K562 (cell line): ENCODE results near the gene ITGB6. TPM values are rescaled to one million over a fixed set of nuclear protein-coding genes. Genes with fewer than 3 reads are reported as not detected.

Experiments
- ATAC-seq: fragments of 200-7000 bp; cut with Tn5 transposase; 3 replicates; pipeline ENCODE4 v1.9.1; 2020; ENCODE audit warnings: moderate library complexity
- BruUV-seq: library from RNA; stranded (reverse); fragments of 400-500 nt; replicated peaks from 2 replicates; lab custom pipeline; 2021; lab: Mats Ljungman, UMichigan
- CTCF ChIA-PET: fragments of 300-600 bp; formaldehyde crosslinking; extraction: SDS; loops from one replicate; lab custom pipeline; 2021; ENCODE audit warnings: low intra/inter-chr PET ratio; lab: Yijun Ruan, JAX
- POLR2A ChIA-PET: fragments of 300-600, 350-650 bp; sonication (Branson Sonifier 250); formaldehyde crosslinking; extraction: SDS; loops from one replicate; lab custom pipeline; 2021; ENCODE audit warnings: antibody characterized with exemption, inconsistent platforms; lab: Yijun Ruan, JAX
- DNase-seq, 4 experiments: peaks; one replicate each; pipeline versions ENCODE4 v3.0.0 to v3.0.0-alpha.2; 2011 to 2018; ENCODE audit warnings: low spot score in 3 of 4, mixed read lengths in 3 of 4; ENCODE audit errors: extremely low read depth in 1 of 4
- FAIRE-seq: peaks from 2 replicates; lab custom pipeline; 2011; peaks lifted over from hg19 to GRCh38; lab: Jason Lieb, UNC
- H2AFZ ChIP-seq: 2 replicates; pipeline ENCODE4 v1.6.0; 2011; ENCODE audit warnings: low read depth, low read length, control low read depth, inconsistent platforms
- H3K27ac ChIP-seq: fragments of 200-600 bp; 3 replicates; pipeline ENCODE4 v1.8.0; 2011; ENCODE audit warnings: low read depth, mild to moderate bottlenecking, control low read depth, inconsistent platforms, low read length, moderate library complexity, mixed read lengths; ENCODE audit errors: extremely low read depth
- H3K27me3 ChIP-seq, 2 experiments: fragments of 300-600 bp in 1 of 2; 2 replicates in 1 of 2; 3 replicates in 1 of 2; pipeline versions ENCODE4 v1.6.0 to v1.8.0; 2011; ENCODE audit warnings: inconsistent platforms in 2 of 2, low read length in 2 of 2, mild to moderate bottlenecking in 1 of 2, mixed read lengths in 1 of 2, moderate library complexity in 1 of 2; ENCODE audit not compliant: control insufficient read depth in 2 of 2, insufficient read depth in 2 of 2
- H3K36me3 ChIP-seq: fragments of 300-600 bp; 3 replicates; pipeline ENCODE4 v1.8.0; 2011; ENCODE audit warnings: mild to moderate bottlenecking, low read length, inconsistent platforms; ENCODE audit not compliant: control insufficient read depth, insufficient read depth
- H3K4me1 ChIP-seq, 2 experiments: fragments of 200-600 bp in 1 of 2; replicated peaks in 1 of 2; 2 replicates in 1 of 2; 3 replicates in 1 of 2; pipeline versions ENCODE4 v1.5.1 to v1.8.0; 2011; ENCODE audit warnings: inconsistent platforms in 2 of 2, low read length in 2 of 2, mild to moderate bottlenecking in 1 of 2, mixed read lengths in 1 of 2, moderate library complexity in 1 of 2; ENCODE audit not compliant: control insufficient read depth in 2 of 2, insufficient read depth in 2 of 2
- H3K4me2 ChIP-seq: 2 replicates; pipeline ENCODE4 v1.6.1; 2011; ENCODE audit warnings: low read length, control low read depth, inconsistent platforms, mixed read lengths; ENCODE audit not compliant: insufficient read depth
- H3K4me3 ChIP-seq: fragments of 200-600 bp; sonication (generic), shearing (Covaris generic); 2 replicates; pipeline ENCODE4 v1.5.1; 2016; ENCODE audit warnings: control low read depth, inconsistent platforms
- H3K79me2 ChIP-seq: fragments of 200-600 bp; 3 replicates; pipeline ENCODE4 v1.8.0; 2011; ENCODE audit warnings: low read length, inconsistent platforms; ENCODE audit not compliant: control insufficient read depth, insufficient read depth
- H3K9ac ChIP-seq, 2 experiments: 2 replicates each; pipeline versions ENCODE4 v1.6.0 to v1.6.1; 2011; ENCODE audit warnings: low read depth in 2 of 2, low read length in 2 of 2, control low read depth in 1 of 2, inconsistent platforms in 1 of 2, mild to moderate bottlenecking in 1 of 2, mixed read lengths in 1 of 2; ENCODE audit not compliant: insufficient read depth in 1 of 2
- H3K9me1 ChIP-seq: one replicate; pipeline ENCODE4 v1.6.0; 2011; ENCODE audit warnings: inconsistent platforms, mild to moderate bottlenecking, low read length, moderate library complexity; ENCODE audit not compliant: control insufficient read depth, insufficient read depth
- H3K9me3 ChIP-seq: replicated peaks from 2 replicates; pipeline ENCODE4 v1.5.1; 2011; ENCODE audit warnings: low read depth, low read length, inconsistent platforms; ENCODE audit not compliant: control insufficient read depth, insufficient read depth
- H4K20me1 ChIP-seq: replicated peaks from 2 replicates; pipeline ENCODE4 v1.6.1; 2011; ENCODE audit warnings: low read length, inconsistent platforms, mixed read lengths; ENCODE audit not compliant: control insufficient read depth, insufficient read depth
- ZNF354B ChIP-seq: fragments of 250-450 bp; sonication (Bioruptor Pico); IDR thresholded peaks from 2 replicates; pipeline ENCODE4 v1.4.0; 2020
- WGBS: fragments of 100-300 bp; shearing (Covaris generic); methylation state at CpG from one replicate; pipeline ENCODE4 v1.1.6; 2016; ENCODE audit warnings: low coverage, mixed read lengths; ENCODE audit not compliant: insufficient coverage; ENCODE audit errors: missing lambda C conversion rate; 5-methylcytosine and 5-hydroxymethylcytosine counted together
- in situ Hi-C: fragments of 300-500 bp; cut with MboI; formaldehyde crosslinking; loops from 4 replicates; pipeline ENCODE4 v1.15.0; 2018; ENCODE audit warnings: inconsistent platforms, mixed read lengths
- intact Hi-C: fragments of 100-400 bp; cut with micrococcal nuclease; formaldehyde crosslinking; loops from 2 replicates; pipeline ENCODE4 v1.14.2; 2022
- polyA plus RNA-seq, 8 experiments: library from polyadenylated mRNA; depleted of rRNA in 4 of 8; stranded (reverse) in 5 of 8; unstranded in 3 of 8; fragments of >200 nt; fragmentation: Nextera tagmentation in 2 of 8; fragmentation: Illumina TruSeq in 1 of 8; extraction: Ambion mirVana in 2 of 8; extraction: Trizol in 1 of 8; gene quantifications; 2 replicates each; pipeline versions ENCODE4 v1.2.1 to v1.2.3, GENCODE V29; 2011 to 2014; ENCODE audit warnings: inconsistent platforms in 1 of 8, missing spikeins in 1 of 8
- total RNA-seq, 7 experiments: library from RNA; depleted of rRNA in 6 of 7; stranded (reverse); fragments of >200 nt in 6 of 7; fragmentation: Illumina TruSeq in 2 of 7; extraction: Trizol in 2 of 7; gene quantifications; 2 replicates each; pipeline versions ENCODE4 v1.2.1 to v1.2.3, GENCODE V29; 2011 to 2021; ENCODE audit warnings: low replicate concordance in 1 of 7
- TF ChIP-seq, protein P1 (sequence below), 2 experiments: fragments of 450-650 bp in 1 of 2; IDR thresholded peaks; 2 replicates each; pipeline ENCODE4 v1.6.1; 2011 to 2017; ENCODE audit warnings: low read depth in 2 of 2, antibody characterized with exemption in 1 of 2, borderline replicate concordance in 1 of 2, low read length in 1 of 2, mild to moderate bottlenecking in 1 of 2, mixed read lengths in 1 of 2; ENCODE audit not compliant: control insufficient read depth in 1 of 2
- TF ChIP-seq, protein P2 (sequence below): fragments of 250-450 bp; sonication (Bioruptor Pico); IDR thresholded peaks from 2 replicates; pipeline ENCODE4 v1.8.0; 2022; ENCODE audit warnings: moderate library complexity, mild to moderate bottlenecking, inconsistent platforms

Gene ITGB6
- total and polyA plus RNA-seq, 9 of the 15 experiments (the other 6 are each of a cell fraction or from before 2014, with no cell fraction given), result 0.18 TPM; not detected in 8

DNA sequence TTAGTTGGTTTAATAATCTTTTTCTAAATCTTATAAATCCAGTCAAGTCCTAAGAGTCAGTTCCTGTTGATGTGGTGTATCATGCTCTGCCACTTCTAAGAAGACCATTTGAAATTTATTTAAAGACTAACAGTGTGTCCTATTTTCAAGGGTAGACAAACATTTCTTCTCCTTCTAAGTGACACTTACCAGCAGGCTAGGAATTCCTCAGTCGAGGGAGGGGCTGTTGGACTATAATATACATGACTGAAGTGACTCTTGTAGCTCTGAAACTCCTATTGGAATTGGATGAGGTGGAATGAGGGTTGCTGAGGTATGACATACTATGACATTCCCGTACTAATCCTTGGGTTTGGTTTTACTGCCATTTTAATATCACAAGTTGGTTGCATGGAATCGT lies 30.6 kb downstream of the ITGB6 start:
- in situ Hi-C loops, result no loop called here
- FAIRE-seq (no peak), DNase-seq (no peak), ATAC-seq (no peak)
- CTCF ChIA-PET, result no interaction called here
- no peaks in the 10 kb centered on the region for H3K27me3 ChIP-seq
- no peaks in the 10 kb centered on the region for H4K20me1 ChIP-seq
- no peak overlapping the region for H2AFZ ChIP-seq
- H3K36me3 ChIP-seq, result no peaks in the 10 kb centered on the region
- H3K27ac ChIP-seq, result no peak overlapping the region
- TF ChIP-seq ZNF354B (CRISPR knock-in tag), result no peak
- TF ChIP-seq, protein P1, sequence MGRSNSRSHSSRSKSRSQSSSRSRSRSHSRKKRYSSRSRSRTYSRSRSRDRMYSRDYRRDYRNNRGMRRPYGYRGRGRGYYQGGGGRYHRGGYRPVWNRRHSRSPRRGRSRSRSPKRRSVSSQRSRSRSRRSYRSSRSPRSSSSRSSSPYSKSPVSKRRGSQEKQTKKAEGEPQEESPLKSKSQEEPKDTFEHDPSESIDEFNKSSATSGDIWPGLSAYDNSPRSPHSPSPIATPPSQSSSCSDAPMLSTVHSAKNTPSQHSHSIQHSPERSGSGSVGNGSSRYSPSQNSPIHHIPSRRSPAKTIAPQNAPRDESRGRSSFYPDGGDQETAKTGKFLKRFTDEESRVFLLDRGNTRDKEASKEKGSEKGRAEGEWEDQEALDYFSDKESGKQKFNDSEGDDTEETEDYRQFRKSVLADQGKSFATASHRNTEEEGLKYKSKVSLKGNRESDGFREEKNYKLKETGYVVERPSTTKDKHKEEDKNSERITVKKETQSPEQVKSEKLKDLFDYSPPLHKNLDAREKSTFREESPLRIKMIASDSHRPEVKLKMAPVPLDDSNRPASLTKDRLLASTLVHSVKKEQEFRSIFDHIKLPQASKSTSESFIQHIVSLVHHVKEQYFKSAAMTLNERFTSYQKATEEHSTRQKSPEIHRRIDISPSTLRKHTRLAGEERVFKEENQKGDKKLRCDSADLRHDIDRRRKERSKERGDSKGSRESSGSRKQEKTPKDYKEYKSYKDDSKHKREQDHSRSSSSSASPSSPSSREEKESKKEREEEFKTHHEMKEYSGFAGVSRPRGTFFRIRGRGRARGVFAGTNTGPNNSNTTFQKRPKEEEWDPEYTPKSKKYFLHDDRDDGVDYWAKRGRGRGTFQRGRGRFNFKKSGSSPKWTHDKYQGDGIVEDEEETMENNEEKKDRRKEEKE (IDR thresholded peaks at IDR 0.05; ENCODE audit: borderline replicate concordance in 1 of 2, control insufficient read depth in 1 of 2, low read depth in 2 of 2, low read length in 1 of 2), result no peak
- TF ChIP-seq, protein P2, sequence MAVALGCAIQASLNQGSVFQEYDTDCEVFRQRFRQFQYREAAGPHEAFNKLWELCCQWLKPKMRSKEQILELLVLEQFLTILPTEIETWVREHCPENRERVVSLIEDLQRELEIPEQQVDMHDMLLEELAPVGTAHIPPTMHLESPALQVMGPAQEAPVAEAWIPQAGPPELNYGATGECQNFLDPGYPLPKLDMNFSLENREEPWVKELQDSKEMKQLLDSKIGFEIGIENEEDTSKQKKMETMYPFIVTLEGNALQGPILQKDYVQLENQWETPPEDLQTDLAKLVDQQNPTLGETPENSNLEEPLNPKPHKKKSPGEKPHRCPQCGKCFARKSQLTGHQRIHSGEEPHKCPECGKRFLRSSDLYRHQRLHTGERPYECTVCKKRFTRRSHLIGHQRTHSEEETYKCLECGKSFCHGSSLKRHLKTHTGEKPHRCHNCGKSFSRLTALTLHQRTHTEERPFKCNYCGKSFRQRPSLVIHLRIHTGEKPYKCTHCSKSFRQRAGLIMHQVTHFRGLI (CRISPR knock-in tag), result no peak
- H3K4me3 ChIP-seq, result no peak overlapping the region
- no peaks in the 10 kb centered on the region for H3K9me3 ChIP-seq
- WGBS, result 0% methylated on average over 3 of the region's 3 CpGs
- no peaks in the 10 kb centered on the region for H3K4me1 ChIP-seq
- H3K79me2 ChIP-seq, result no peaks in the 10 kb centered on the region
- POLR2A ChIA-PET, result no interaction called here
- no peak overlapping the region for H3K4me2 ChIP-seq
- H3K9me1 ChIP-seq, result no peaks in the 10 kb centered on the region
- intact Hi-C loops, result no loop called here
- H3K9ac ChIP-seq, result no peak overlapping the region
- BruUV-seq, result no TSS peak
